ENCODE measurements around the gene RNF222. TPM values are rescaled to one million over a fixed set of nuclear protein-coding genes. Genes with fewer than 3 reads are reported as not detected.

RNF222 gene
- polyA plus RNA-seq, 2 of the 4 experiments (the other 2 are of a cell fraction): not detected

- TF ChIP-seq TFCP2L1 (CRISPR knock-in tag; IDR thresholded peaks at IDR 0.05) (no peak), HMGXB4 (CRISPR knock-in tag; IDR thresholded peaks at IDR 0.05; ENCODE audit: borderline replicate concordance) (peak; percentile 72; the same call in 1 of the 2 replicates), RCOR1 (IDR thresholded peaks at IDR 0.05; ENCODE audit: low read depth, low read length) (no peak; the same call in 1 of the 2 replicates), MYC (IDR thresholded peaks at IDR 0.05; ENCODE audit: borderline replicate concordance, low read length) (peak; percentile 25), ZC3H11A (IDR thresholded peaks at IDR 0.05) (no peak), MAZ (IDR thresholded peaks at IDR 0.05; ENCODE audit: borderline replicate concordance, low read depth, low read length) (peak; percentile 78; the same call in 1 of the 2 replicates), CHD2 (IDR thresholded peaks at IDR 0.05; ENCODE audit: low read length, partially characterized antibody) (peak; percentile 95), NFE2L2 (conservative IDR thresholded peaks at IDR 0.05; ENCODE audit: low read length) (no peak)
Measured at GRCh38 chr17:8383143-8383822, 14.3 kb downstream of the RNF222 start, which contains the start of gene RPL26 (continued).

GRCh38 chr17:8382880-8383142, 14.8 kb downstream of the RNF222 start:
- POLR2A ChIA-PET: interaction anchor here (0.5 to 2.8 kb wide), 7 partner anchors 26 to 403 kb away, joined by 3 to 21 read pairs (median 3); partner anchors contain the start of genes MYH10, NDEL1 and SLC25A35
- FAIRE-seq (no peak), DNase-seq (ENCODE audit: low read depth in 1 of 2, low spot score in 1 of 2) (no peak), ATAC-seq (no peak)
- CTCF ChIA-PET: interaction anchor here (0.6 to 8.2 kb wide), 16 partner anchors 13 to 1620 kb away, joined by 3 to 82 read pairs (median 4); partner anchors contain the start of gene RNF222
- peak overlapping the region; percentile 93 to 99 for H3K27ac ChIP-seq
- H3K9me3 ChIP-seq: no peaks in the 10 kb centered on the region
- WGBS (ENCODE audit: missing lambda C conversion rate): under 1% methylated on average over 15 of the region's 15 CpGs
- peak overlapping the region; percentile 95 for H3K4me2 ChIP-seq
- H3K4me1 ChIP-seq: peaks cover 48% of the 10 kb centered on the region
- H3K4me3 ChIP-seq: peak overlapping the region; percentile 97
- no peak for TF ChIP-seq HDAC2 (IDR thresholded peaks at IDR 0.05)
- no peak for TF ChIP-seq HOXB13 (CRISPR knock-in tag; IDR thresholded peaks at IDR 0.05; ENCODE audit: low read depth)
- TF ChIP-seq RNF2 (IDR thresholded peaks at IDR 0.05; ENCODE audit: borderline replicate concordance, low read depth): no peak
- TF ChIP-seq FOSB (CRISPR knock-in tag; IDR thresholded peaks at IDR 0.05): no peak
- peak; percentile 16; the same call in 1 of the 2 replicates for TF ChIP-seq HOXA7 (CRISPR knock-in tag; IDR thresholded peaks at IDR 0.05)
- TF ChIP-seq EP300 (IDR thresholded peaks at IDR 0.05): no peak
- no peak for TF ChIP-seq NR3C1 (IDR thresholded peaks at IDR 0.05)
- TF ChIP-seq TFCP2L1 (CRISPR knock-in tag; IDR thresholded peaks at IDR 0.05): no peak
- TF ChIP-seq TP53 (CRISPR knock-in tag; IDR thresholded peaks at IDR 0.05): no peak
- TF ChIP-seq CHD4 (IDR thresholded peaks at IDR 0.05; ENCODE audit: borderline replicate concordance): no peak
- TF ChIP-seq NPAS2 (CRISPR knock-in tag; IDR thresholded peaks at IDR 0.05; ENCODE audit: borderline replicate concordance): no peak
- TF ChIP-seq HES2 (IDR thresholded peaks at IDR 0.05): no peak
- TF ChIP-seq, protein P1, sequence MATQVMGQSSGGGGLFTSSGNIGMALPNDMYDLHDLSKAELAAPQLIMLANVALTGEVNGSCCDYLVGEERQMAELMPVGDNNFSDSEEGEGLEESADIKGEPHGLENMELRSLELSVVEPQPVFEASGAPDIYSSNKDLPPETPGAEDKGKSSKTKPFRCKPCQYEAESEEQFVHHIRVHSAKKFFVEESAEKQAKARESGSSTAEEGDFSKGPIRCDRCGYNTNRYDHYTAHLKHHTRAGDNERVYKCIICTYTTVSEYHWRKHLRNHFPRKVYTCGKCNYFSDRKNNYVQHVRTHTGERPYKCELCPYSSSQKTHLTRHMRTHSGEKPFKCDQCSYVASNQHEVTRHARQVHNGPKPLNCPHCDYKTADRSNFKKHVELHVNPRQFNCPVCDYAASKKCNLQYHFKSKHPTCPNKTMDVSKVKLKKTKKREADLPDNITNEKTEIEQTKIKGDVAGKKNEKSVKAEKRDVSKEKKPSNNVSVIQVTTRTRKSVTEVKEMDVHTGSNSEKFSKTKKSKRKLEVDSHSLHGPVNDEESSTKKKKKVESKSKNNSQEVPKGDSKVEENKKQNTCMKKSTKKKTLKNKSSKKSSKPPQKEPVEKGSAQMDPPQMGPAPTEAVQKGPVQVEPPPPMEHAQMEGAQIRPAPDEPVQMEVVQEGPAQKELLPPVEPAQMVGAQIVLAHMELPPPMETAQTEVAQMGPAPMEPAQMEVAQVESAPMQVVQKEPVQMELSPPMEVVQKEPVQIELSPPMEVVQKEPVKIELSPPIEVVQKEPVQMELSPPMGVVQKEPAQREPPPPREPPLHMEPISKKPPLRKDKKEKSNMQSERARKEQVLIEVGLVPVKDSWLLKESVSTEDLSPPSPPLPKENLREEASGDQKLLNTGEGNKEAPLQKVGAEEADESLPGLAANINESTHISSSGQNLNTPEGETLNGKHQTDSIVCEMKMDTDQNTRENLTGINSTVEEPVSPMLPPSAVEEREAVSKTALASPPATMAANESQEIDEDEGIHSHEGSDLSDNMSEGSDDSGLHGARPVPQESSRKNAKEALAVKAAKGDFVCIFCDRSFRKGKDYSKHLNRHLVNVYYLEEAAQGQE (IDR thresholded peaks at IDR 0.05): no peak
- 0 out of 2 replicates have a peak, but pooled peaks have one; percentile 26 for TF ChIP-seq KDM5A (IDR thresholded peaks at IDR 0.05)
- TF ChIP-seq, protein P2, sequence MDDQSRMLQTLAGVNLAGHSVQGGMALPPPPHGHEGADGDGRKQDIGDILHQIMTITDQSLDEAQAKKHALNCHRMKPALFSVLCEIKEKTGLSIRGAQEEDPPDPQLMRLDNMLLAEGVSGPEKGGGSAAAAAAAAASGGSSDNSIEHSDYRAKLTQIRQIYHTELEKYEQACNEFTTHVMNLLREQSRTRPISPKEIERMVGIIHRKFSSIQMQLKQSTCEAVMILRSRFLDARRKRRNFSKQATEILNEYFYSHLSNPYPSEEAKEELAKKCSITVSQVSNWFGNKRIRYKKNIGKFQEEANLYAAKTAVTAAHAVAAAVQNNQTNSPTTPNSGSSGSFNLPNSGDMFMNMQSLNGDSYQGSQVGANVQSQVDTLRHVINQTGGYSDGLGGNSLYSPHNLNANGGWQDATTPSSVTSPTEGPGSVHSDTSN (IDR thresholded peaks at IDR 0.05): no peak
- no peak for TF ChIP-seq POLR2AphosphoS2 (conservative IDR thresholded peaks at IDR 0.05; ENCODE audit: low read length)
- no peak for TF ChIP-seq ZFP36 (IDR thresholded peaks at IDR 0.05; ENCODE audit: borderline replicate concordance, partially characterized antibody)
- TF ChIP-seq ATOH8 (CRISPR knock-in tag; IDR thresholded peaks at IDR 0.05; ENCODE audit: low read depth): no peak
- TF ChIP-seq SMC3 (IDR thresholded peaks at IDR 0.05): no peak
- 0 out of 2 replicates have a peak, but pooled peaks have one; percentile 80 for TF ChIP-seq ZSCAN20 (CRISPR knock-in tag; IDR thresholded peaks at IDR 0.05)
- TF ChIP-seq GATA3 (IDR thresholded peaks at IDR 0.05; ENCODE audit: borderline replicate concordance): no peak
- TF ChIP-seq PHF8 (IDR thresholded peaks at IDR 0.05; ENCODE audit: borderline replicate concordance, low read depth): peak; percentile 97
- TF ChIP-seq JUNB (IDR thresholded peaks at IDR 0.05): no peak
- TF ChIP-seq EHMT2 (IDR thresholded peaks at IDR 0.05; ENCODE audit: low read depth): no peak
- peak; percentile 88; the same call in 1 of the 2 replicates for TF ChIP-seq MAX (IDR thresholded peaks at IDR 0.05)
- TF ChIP-seq CHD2 (IDR thresholded peaks at IDR 0.05; ENCODE audit: low read length, partially characterized antibody): no peak
